HepG2 (cell line): ENCODE results near the gene LEMD1. TPM values are rescaled to one million over a fixed set of nuclear protein-coding genes. Genes with fewer than 3 reads are reported as not detected.

Source experiments
- ATAC-seq: fragments of 200-7000 bp; cut with Tn5 transposase; 3 replicates; pipeline ENCODE4 v1.9.1; 2020; ENCODE audit warnings: mild to moderate bottlenecking, moderate library complexity
- BruUV-seq: library from RNA; stranded (reverse); fragments of 400-500 nt; replicated peaks from 2 replicates; lab custom pipeline; 2021; lab: Mats Ljungman, UMichigan
- CTCF ChIA-PET: fragments of 300-600 bp; formaldehyde crosslinking; extraction: SDS; loops from one replicate; lab custom pipeline; 2021; ENCODE audit warnings: low total read pairs, inconsistent platforms, low intra/inter-chr PET ratio; lab: Yijun Ruan, JAX
- POLR2A ChIA-PET: fragments of 350-600 bp; sonication (Branson Sonifier 250); formaldehyde crosslinking; loops from one replicate; lab custom pipeline; 2020; ENCODE audit warnings: antibody characterized with exemption, inconsistent platforms; lab: Yijun Ruan, JAX
- DNase-seq: peaks from one replicate; pipeline ENCODE4 v3.0.0-alpha.2; 2015; ENCODE audit warnings: low spot score
- FAIRE-seq: peaks from 3 replicates; lab custom pipeline; 2011; peaks lifted over from hg19 to GRCh38; lab: Jason Lieb, UNC
- H2AFZ ChIP-seq: one replicate; pipeline ENCODE4 v1.6.1; 2011; ENCODE audit warnings: low read length, inconsistent platforms
- H3K27ac ChIP-seq: fragments of 300-600 bp; 3 replicates; pipeline ENCODE4 v1.8.0; 2011; ENCODE audit warnings: mixed run types, mild to moderate bottlenecking, mixed read lengths, low read length, inconsistent platforms; ENCODE audit not compliant: insufficient read depth; ENCODE audit errors: extremely low read length
- H3K27me3 ChIP-seq, 2 experiments: fragments of 200-600 bp in 1 of 2; 2 replicates in 1 of 2; 3 replicates in 1 of 2; pipeline versions ENCODE4 v1.6.0 to v1.8.0; 2011; ENCODE audit warnings: low read length in 2 of 2, mild to moderate bottlenecking in 2 of 2, moderate library complexity in 2 of 2, inconsistent platforms in 1 of 2; ENCODE audit not compliant: insufficient read depth in 2 of 2, control insufficient read depth in 1 of 2
- H3K36me3 ChIP-seq, 2 experiments: fragments of 200-600 bp in 1 of 2; replicated peaks in 1 of 2; 2 replicates in 1 of 2; 3 replicates in 1 of 2; pipeline versions ENCODE4 v1.5.1 to v1.8.0; 2011; ENCODE audit warnings: low read length in 2 of 2, inconsistent platforms in 1 of 2; ENCODE audit not compliant: insufficient read depth in 2 of 2, control insufficient read depth in 1 of 2
- H3K4me1 ChIP-seq: 2 replicates; pipeline ENCODE4 v1.5.1; 2012; ENCODE audit warnings: low read length, inconsistent platforms; ENCODE audit not compliant: insufficient read depth
- H3K4me2 ChIP-seq: 2 replicates; pipeline ENCODE4 v1.6.0; 2011; ENCODE audit warnings: low read depth, low read length, inconsistent platforms
- H3K4me3 ChIP-seq, 3 experiments: fragments of 200-600 bp in 1 of 3; sonication (generic), shearing (Covaris generic) in 1 of 3; replicated peaks in 1 of 3; 2 replicates each; pipeline ENCODE4 v1.5.1; 2011 to 2016; ENCODE audit warnings: low read length in 3 of 3, inconsistent platforms in 2 of 3, low read depth in 2 of 3, mild to moderate bottlenecking in 2 of 3, control low read depth in 1 of 3, mixed read lengths in 1 of 3; ENCODE audit not compliant: insufficient read depth in 1 of 3
- H3K79me2 ChIP-seq: one replicate; pipeline ENCODE4 v1.6.1; 2011; ENCODE audit warnings: low read length, inconsistent platforms; ENCODE audit not compliant: insufficient read depth
- H3K9ac ChIP-seq: 2 replicates; pipeline ENCODE4 v1.6.0; 2011; ENCODE audit warnings: mild to moderate bottlenecking, low read depth, low read length, inconsistent platforms; ENCODE audit not compliant: insufficient read depth
- H3K9me3 ChIP-seq: 2 replicates; pipeline ENCODE4 v1.5.1; 2012; ENCODE audit warnings: mild to moderate bottlenecking, low read length
- H4K20me1 ChIP-seq: 2 replicates; pipeline ENCODE4 v1.6.0; 2011; ENCODE audit warnings: inconsistent platforms, mild to moderate bottlenecking, low read length, moderate library complexity; ENCODE audit not compliant: insufficient read depth
- AGO2 ChIP-seq: fragments of 200-400 bp; formaldehyde crosslinking; optimal IDR thresholded peaks from 2 replicates; pipeline ENCODE3; 2017; ENCODE audit warnings: mild to moderate bottlenecking, low read depth, low read length, moderate library complexity
- DZIP1 ChIP-seq: sonication (generic); formaldehyde crosslinking; IDR thresholded peaks from 2 replicates; pipeline ENCODE4 v1.5.0; 2020; ENCODE audit warnings: mild to moderate bottlenecking, missing genetic modification reagents
- GZF1 ChIP-seq: sonication (generic); formaldehyde crosslinking; IDR thresholded peaks from 2 replicates; pipeline ENCODE4 v1.5.1; 2020; ENCODE audit warnings: mild to moderate bottlenecking, missing genetic modification reagents
- JARID2 ChIP-seq: sonication (generic); formaldehyde crosslinking; IDR thresholded peaks from 2 replicates; pipeline ENCODE4 v1.8.1; 2023; ENCODE audit warnings: missing genetic modification reagents, inconsistent platforms; ENCODE audit not compliant: insufficient replicate concordance
- SAFB2 ChIP-seq: sonication (generic); formaldehyde crosslinking; IDR thresholded peaks from 2 replicates; pipeline ENCODE4 v1.5.1; 2020; ENCODE audit warnings: missing genetic modification reagents, low read depth, mild to moderate bottlenecking, borderline replicate concordance
- SYNCRIP ChIP-seq: fragments of 200-400 bp; formaldehyde crosslinking; IDR thresholded peaks from 2 replicates; pipeline ENCODE4 v1.6.1; 2018; ENCODE audit warnings: mild to moderate bottlenecking, low read depth, low read length; ENCODE audit not compliant: insufficient read depth
- ZBTB2 ChIP-seq: sonication (generic); formaldehyde crosslinking; IDR thresholded peaks from 2 replicates; pipeline ENCODE4 v1.8.0; 2022; ENCODE audit warnings: low read depth, missing genetic modification reagents
- ZFYVE20 ChIP-seq: sonication (generic); formaldehyde crosslinking; IDR thresholded peaks from 2 replicates; pipeline ENCODE4 v1.8.0; 2023; ENCODE audit warnings: low read depth, mild to moderate bottlenecking, moderate library complexity, missing genetic modification reagents, borderline replicate concordance
- ZNF33A ChIP-seq: sonication (generic); formaldehyde crosslinking; IDR thresholded peaks from 2 replicates; pipeline ENCODE4 v1.5.1; 2020; ENCODE audit warnings: missing genetic modification reagents, mild to moderate bottlenecking, moderate library complexity, borderline replicate concordance
- WGBS: methylation state at CpG from one replicate; pipeline ENCODE4 v1.1.6; 2017; ENCODE audit warnings: low lambda C conversion rate; 5-methylcytosine and 5-hydroxymethylcytosine counted together
- in situ Hi-C: cut with HindIII; loops from 2 replicates; pipeline ENCODE4 v1.10.0; 2017; ENCODE audit warnings: low pct_unique_long_range_greater_than_20kb; ENCODE audit not compliant: extremely low pct_ligation_motif_present
- intact Hi-C: fragments of 100-400 bp; cut with micrococcal nuclease; formaldehyde crosslinking; loops from one replicate; pipeline ENCODE4 v1.10.0; 2022; ENCODE audit not compliant: unreplicated experiment
- polyA plus RNA-seq, 8 experiments: library from polyadenylated mRNA; depleted of rRNA in 3 of 8; stranded (reverse) in 7 of 8; unstranded in 1 of 8; fragments of >200 nt; fragmentation: Illumina TruSeq in 4 of 8; extraction: Trizol in 4 of 8; gene quantifications; 2 replicates each; pipeline versions ENCODE4 v1.2.1 to v1.2.3, GENCODE V29; 2011 to 2016; ENCODE audit warnings: low read depth in 4 of 8, missing spikeins in 1 of 8, mixed read lengths in 1 of 8; ENCODE audit not compliant: insufficient read depth in 1 of 8
- total RNA-seq, 5 experiments: library from RNA; depleted of rRNA; stranded (reverse); fragments of >200 nt; fragmentation: Illumina TruSeq; extraction: Trizol; gene quantifications; 2 replicates each; pipeline ENCODE4 v1.2.3, GENCODE V29; 2016; ENCODE audit warnings: low read depth in 1 of 5

LEMD1 gene
- total and polyA plus RNA-seq, 2 of the 13 experiments (the other 11 are each of a cell fraction or from before 2014, with no cell fraction given) = 1.4 to 2.3 TPM

DNA sequence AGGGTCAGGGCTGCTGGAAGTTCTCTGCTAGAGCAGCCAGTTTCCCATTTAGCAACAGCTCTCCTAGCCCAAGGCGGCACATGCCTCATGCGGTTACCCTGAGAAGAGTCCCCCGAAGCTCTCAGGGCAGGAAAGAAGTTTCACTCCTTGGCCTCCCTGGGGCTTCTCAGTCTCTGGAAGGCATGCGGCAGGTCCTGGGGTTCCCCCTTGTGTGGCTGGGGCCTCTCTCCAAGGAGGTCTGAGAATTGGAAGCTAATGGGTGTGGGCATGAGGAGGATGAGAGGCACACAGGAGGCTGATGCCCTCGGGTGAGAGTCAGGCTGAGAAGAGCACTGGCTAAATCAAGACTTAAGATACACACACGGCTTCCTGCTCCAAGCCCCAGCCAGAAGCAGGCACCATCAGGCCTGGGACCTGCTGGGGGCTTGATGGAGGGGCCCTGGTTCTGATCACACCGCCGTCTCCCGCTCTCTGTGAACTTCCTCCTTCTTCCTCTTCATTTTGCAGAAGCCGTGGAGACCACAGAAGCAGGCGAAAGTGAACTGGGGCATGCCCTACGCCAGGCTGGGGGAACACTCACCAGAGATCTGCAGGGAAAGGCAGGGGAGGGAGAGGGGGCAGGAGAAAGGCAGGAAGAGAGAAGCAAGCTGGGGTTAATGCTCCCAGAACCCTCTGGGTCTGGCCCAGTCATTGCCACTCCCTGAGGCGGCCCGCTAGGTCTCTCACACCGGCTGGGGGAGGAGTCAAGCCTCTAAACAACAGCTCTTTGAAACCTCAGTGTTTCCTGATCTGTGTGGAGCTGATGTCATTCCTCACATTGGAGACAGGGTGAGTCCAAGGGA lies 18.8 kb upstream of the LEMD1 start (continued):
- TF ChIP-seq DZIP1 (CRISPR knock-in tag) = no peak
- TF ChIP-seq, all 625 proteins: peak for 33

DNA sequence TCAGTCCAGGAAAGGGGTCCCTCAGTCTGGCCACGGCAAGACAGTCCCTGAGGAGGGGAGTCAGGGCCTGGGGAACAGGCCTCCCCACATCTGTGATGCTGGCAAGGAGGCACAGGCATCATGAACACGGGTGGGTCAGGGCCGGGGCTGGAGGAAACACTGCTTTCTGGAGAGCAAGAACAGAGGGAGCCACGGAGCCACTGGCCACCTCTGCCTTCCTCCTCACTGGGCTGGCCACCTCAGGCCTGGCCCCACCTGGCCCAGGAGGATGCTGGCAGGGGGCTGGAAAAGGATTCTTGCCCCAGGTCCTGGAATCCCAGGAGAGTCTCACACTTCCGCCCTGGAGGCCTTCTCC lies 18.2 kb upstream of the LEMD1 start:
- no peak overlapping the region for H3K4me3 ChIP-seq
- H3K27ac ChIP-seq = no peak overlapping the region
- peaks cover 4% of the 10 kb centered on the region; the same call in 1 of the 2 replicates for H4K20me1 ChIP-seq
- H2AFZ ChIP-seq = no peak overlapping the region
- POLR2A ChIA-PET = interaction anchor here (1.5 to 4.4 kb wide), 2 partner anchors 10 to 15 kb away, joined by 6 to 95 read pairs; no protein-coding TSS in a partner anchor
- ATAC-seq (no peak), DNase-seq (no peak), FAIRE-seq (no peak)
- H3K36me3 ChIP-seq = no peaks in the 10 kb centered on the region
- CTCF ChIA-PET = interaction anchor here (2.2 kb wide), 1 partner anchor 45 kb away, joined by 14 read pairs; no protein-coding TSS in a partner anchor
- in situ Hi-C loops = no loop called here
- intact Hi-C loops = no loop called here
- H3K4me2 ChIP-seq = no peak overlapping the region
- 93% methylated on average over 3 of the region's 5 CpGs for WGBS
- H3K9me3 ChIP-seq = no peaks in the 10 kb centered on the region
- peaks cover 64% of the 10 kb centered on the region for H3K4me1 ChIP-seq
- TF ChIP-seq ZFYVE20 (CRISPR knock-in tag) (no peak), GZF1 (CRISPR knock-in tag) (no peak), SYNCRIP (no peak), ZNF33A (CRISPR knock-in tag) (no peak), AGO2 (peak; percentile 83), ZBTB2 (CRISPR knock-in tag) (no peak), SAFB2 (CRISPR knock-in tag) (no peak), JARID2 (CRISPR knock-in tag) (no peak)
- H3K79me2 ChIP-seq = no peaks in the 10 kb centered on the region
- BruUV-seq = no TSS peak
- H3K27me3 ChIP-seq = peaks cover 3 to 13% of the 10 kb centered on the region in 2 experiments; a peak in 4 of 5 replicates
- no peak overlapping the region for H3K9ac ChIP-seq
